Left lobe of liver (tissue), 2 donors: ENCODE measurements around the gene TRPV3. TPM values are rescaled to one million over a fixed set of nuclear protein-coding genes. Genes with fewer than 3 reads are reported as not detected.

Experiments
- ATAC-seq: fragments of 200-7000 bp; cut with Tn5 transposase; one replicate; pipeline ENCODE4 v1.9.1; 2020; ENCODE audit warnings: mild to moderate bottlenecking, moderate library complexity
- DNase-seq: peaks from one replicate; pipeline ENCODE4 v3.0.0-alpha.2; 2020; ENCODE audit warnings: low spot score
- total RNA-seq: library from RNA; stranded (reverse); gene quantifications from one replicate; pipeline ENCODE4 v1.2.1, GENCODE V29; 2021
- donor health status: DM: no; HTN: no; CAD: no; lungs with moderate emphysema.
- donor health status: DM: no; HTN: yes; CAD: no.

Gene TRPV3
- total RNA-seq, 1 donor from 2014 or later = 0.28 TPM

- ATAC-seq (no peak), DNase-seq (no peak)
Observed at GRCh38 chr17:3549610-3550162, 7.9 kb downstream of the TRPV3 start.

- no peak for DNase-seq
- ATAC-seq = no peak
Observed at GRCh38 chr17:3547628-3548027, 10.0 kb downstream of the TRPV3 start.

- ATAC-seq = no peak
- no peak for DNase-seq
Observed at GRCh38 chr17:3546997-3547396, 10.6 kb downstream of the TRPV3 start.

- ATAC-seq = peak; percentile 29
- DNase-seq = no peak
Observed at GRCh38 chr17:3546521-3546920, 11.1 kb downstream of the TRPV3 start.

- ATAC-seq = no peak
- DNase-seq = no peak
Observed at GRCh38 chr17:3545151-3545550, 12.5 kb downstream of the TRPV3 start.

- no peak for ATAC-seq
- DNase-seq = no peak
Observed at GRCh38 chr17:3544365-3544764, 13.2 kb downstream of the TRPV3 start.

GRCh38 chr17:3543453-3543852 is 14.2 kb downstream of the TRPV3 start:
- ATAC-seq (no peak), DNase-seq (no peak)

- DNase-seq = no peak
Observed at GRCh38 chr17:3542410-3543088, 15.1 kb downstream of the TRPV3 start.

GRCh38 chr17:3539881-3540540 is 17.6 kb downstream of the TRPV3 start:
- ATAC-seq = no peak
- no peak for DNase-seq

More at GRCh38 chr17:3542410-3543088, 15.1 kb downstream of the TRPV3 start:
- no peak for ATAC-seq

- no peak for DNase-seq
Observed at GRCh38 chr17:3536716-3537115, 20.9 kb downstream of the TRPV3 start.

GRCh38 chr17:3535253-3535995 is 22.2 kb downstream of the TRPV3 start:
- DNase-seq (peak; percentile 52), ATAC-seq (peak; percentile 93)

More at GRCh38 chr17:3536716-3537115, 20.9 kb downstream of the TRPV3 start:
- ATAC-seq = no peak

- no peak for ATAC-seq
- DNase-seq = no peak
Observed at GRCh38 chr17:3534881-3535252, 22.7 kb downstream of the TRPV3 start.

- DNase-seq (no peak), ATAC-seq (no peak)
Observed at GRCh38 chr17:3533752-3534151, 23.9 kb downstream of the TRPV3 start.

GRCh38 chr17:3532859-3533142 is 24.8 kb downstream of the TRPV3 start:
- ATAC-seq = no peak

GRCh38 chr17:3532106-3532858 is 25.3 kb downstream of the TRPV3 start:
- no peak for ATAC-seq
- DNase-seq = no peak

More at GRCh38 chr17:3532859-3533142, 24.8 kb downstream of the TRPV3 start:
- DNase-seq = no peak

GRCh38 chr17:3531266-3532101 is 26.1 kb downstream of the TRPV3 start:
- DNase-seq (no peak), ATAC-seq (no peak)

GRCh38 chr17:3529817-3530741 is 27.5 kb downstream of the TRPV3 start:
- DNase-seq = no peak
- peak; percentile 59 for ATAC-seq

GRCh38 chr17:3528880-3529511 is 28.6 kb downstream of the TRPV3 start:
- no peak for DNase-seq

More at GRCh38 chr17:3528880-3529511, 28.6 kb downstream of the TRPV3 start:
- no peak for ATAC-seq
